Non-pigmented ciliary epithelial cell (primary cell): ENCODE results near the gene SYAP1.
"Not testable (repeated sequence)": the region's sequence is repeated elsewhere in the genome, so short reads cannot be mapped to it uniquely, and the experiment has no call there.

Experiments
- DNase-seq: peaks from one replicate; pipeline ENCODE4 v3.0.0-alpha.2; 2010; ENCODE audit warnings: low read depth

Gene SYAP1

DNA sequence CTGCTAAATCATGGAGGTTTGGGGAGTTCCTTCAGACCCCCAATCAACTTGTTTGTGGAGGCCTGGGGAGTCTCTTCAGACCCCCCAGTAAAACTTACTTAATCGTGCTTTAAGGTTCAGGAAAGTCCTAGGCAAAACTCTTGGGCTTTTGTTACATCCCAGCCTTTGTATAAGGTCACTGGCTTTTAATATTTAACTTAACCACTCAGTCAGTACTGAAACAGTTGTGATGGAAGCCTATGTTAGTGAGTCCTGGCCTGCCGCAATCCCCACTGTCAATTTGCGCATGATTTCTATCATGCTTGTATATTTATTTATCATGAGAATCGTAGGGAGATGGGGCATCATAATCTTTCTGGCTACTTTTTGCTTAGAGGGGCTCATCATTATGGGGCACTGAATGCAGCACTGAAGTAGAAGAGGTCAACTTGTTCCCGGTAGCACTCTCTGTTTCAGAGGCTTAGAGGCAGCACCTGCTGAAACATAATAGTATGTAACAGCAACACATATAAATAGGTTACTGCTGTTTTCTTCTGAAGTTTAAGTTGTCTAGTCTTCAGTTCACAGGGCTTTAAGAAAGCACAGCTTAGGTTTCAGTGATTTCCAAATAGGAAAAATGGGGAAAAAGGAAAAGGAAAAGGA is 7.1 kb downstream of the SYAP1 start:
- not testable (repeated sequence) for DNase-seq

DNA sequence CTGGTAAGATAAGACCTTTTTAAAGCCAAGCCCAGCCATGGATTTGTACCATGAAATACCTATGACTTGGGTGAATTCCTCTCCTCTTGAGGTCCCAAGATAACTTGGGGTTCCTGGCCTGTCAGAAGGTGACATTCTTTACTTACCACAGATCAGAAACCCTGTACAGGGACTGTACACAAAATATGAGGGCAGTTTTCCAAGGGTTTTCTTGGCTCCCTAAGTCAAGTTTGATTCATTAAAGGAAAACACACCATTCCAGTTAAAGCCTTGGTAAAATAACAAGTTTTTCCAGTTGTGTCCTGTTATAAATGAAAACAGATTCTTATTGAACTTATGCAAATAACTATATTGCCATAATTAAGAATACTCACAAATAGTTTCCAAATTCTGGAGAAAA is 8.2 kb downstream of the SYAP1 start:
- DNase-seq: no peak

DNA sequence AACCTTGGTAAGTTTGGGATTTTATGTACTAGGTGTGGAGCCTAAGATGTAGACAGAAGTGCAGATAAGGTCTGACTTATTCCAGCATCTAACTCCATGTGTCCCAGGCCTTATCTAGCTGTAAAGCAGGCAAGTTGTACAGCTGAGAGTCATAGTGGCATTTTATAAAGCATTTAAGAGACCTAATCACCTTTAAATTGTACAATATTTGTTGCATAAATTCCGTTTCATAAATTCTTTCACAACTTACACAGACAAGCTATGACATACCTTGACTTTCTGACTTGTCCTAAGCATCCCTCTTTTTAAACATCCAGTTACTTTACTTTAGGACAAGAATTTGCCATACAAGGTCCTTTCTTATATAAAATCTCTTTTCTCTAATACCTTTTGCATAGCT is 11.0 kb downstream of the SYAP1 start:
- DNase-seq: no peak

DNA sequence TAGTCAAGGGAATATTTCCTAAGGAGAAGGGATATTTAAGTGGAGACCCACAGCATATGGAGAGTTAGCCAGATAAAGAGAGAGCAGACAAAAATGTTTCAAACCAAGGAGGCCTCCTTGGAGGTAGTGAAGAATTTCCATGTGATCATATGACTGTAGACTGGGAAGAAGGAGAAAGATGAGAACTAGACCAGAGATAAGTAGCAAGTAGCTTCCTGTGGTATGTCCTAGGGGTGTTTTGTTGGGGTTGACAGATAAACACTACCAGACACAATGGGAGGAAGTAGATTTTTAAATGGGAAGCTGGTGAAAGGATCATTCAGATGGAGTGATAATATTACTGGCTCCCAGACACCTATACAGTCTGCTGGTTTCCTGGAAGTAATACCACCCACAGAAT is 13.6 kb downstream of the SYAP1 start:
- no peak for DNase-seq

DNA sequence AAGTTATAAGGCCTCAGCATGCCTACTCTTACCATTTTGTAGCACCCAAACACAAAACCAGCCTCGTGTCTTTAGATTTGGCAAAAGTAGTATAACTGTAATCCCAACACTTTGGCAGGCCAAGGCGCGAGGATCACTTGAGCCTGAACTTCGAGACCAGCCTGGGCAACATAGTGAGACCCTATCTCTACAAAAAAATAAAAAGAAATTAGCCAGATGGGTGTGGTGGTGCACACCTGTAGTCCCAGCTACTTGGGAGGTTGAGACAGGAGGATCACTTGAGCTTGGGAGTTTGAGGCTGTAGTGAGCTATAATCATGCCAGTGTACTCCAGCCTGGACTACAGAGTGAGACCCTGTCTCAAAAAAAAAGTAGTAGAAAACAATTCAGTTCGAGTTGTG is 17.6 kb downstream of the SYAP1 start:
- DNase-seq: no peak

DNA sequence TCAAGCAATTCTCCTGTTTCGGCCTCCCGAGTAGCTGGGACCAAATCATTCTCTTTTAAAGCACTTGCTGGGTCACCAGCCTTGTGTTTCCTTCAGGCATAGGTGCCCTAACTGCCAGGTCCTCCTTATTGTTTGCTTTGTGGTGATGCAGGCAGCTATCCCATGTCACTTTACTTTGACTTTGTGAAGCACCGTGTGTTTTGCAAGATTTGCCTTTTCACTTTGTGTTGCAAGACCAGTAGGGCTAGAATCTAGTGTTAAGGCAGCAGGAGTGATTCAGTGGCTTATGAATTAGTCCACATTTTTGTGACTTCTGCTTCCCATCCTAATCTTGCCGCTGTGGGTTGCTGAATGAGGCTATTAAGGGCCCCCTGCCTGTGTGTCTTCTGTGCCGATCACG is 20.2 kb downstream of the SYAP1 start:
- no peak for DNase-seq

DNA sequence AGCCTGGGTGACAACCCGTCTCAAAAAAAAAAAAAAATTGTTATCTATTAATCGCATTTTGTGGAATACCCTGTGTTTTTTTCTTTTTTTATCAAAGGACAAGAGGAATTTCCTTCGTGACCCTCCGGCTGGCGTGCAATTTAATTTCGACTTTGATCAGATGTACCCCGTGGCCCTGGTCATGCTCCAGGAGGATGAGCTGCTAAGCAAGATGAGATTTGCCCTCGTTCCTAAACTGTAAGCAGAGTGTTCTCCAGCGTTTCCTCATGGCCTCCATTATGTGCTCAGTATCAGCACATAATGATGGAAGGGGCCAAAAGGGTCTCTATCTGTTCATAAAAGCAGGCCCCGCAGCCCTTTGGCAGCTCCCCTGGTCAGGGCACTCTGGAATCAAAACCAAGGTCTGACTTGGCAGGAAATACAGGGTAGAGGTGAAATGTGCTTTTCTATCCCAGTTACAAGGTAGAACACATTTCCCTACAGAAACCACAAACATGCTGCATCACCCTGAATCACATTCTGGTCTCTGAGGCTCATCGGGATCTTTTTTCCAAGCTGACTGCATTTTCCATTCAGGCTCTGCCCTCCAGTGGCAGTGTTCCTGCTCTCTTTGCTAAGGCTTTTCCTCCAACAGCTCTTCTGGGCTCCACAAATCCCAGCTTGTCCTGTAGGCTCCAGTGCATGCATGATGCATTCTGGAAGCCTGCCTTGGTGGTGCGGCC is 24.4 kb downstream of the SYAP1 start:
- peak; percentile 52 for DNase-seq

DNA sequence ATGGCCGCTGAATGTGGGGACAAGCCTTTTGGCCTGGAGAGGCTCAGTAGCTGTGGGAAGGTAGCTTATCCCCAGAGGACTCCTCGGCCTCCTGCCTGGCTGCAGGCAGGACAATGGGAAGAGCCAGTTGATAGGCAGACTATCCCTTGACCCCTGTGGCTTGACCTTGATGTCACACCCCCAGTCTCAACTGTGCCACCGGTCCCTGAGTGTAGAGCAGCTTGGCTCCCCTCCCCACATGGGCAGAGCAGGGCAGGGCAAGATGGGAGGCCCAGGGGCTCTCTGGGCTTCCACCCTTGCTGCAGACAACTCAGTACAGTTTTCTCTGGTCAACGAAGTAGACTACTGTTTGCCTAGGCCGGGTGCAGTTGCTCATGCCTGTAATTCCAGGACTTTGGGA is 25.7 kb downstream of the SYAP1 start:
- no peak for DNase-seq

DNA sequence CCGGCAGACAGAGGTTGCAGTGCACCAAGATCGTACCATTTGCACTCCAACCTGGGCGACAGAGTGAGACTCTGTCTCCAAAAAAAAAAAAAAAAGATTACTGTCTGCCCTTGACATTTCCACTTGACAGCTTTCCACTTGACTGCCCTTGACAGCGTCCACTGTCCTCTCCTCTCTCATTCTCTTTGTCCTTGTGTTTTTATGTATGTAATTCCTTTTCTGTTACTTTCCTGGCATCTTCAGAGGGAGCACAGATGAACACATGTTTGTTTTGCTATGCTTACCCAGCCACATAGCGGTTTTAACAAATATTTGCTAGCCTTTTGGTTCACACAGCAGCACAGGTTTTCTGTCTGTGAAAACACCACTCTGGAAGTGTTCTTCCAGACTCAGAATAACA is 26.2 kb downstream of the SYAP1 start:
- DNase-seq: no peak

DNA sequence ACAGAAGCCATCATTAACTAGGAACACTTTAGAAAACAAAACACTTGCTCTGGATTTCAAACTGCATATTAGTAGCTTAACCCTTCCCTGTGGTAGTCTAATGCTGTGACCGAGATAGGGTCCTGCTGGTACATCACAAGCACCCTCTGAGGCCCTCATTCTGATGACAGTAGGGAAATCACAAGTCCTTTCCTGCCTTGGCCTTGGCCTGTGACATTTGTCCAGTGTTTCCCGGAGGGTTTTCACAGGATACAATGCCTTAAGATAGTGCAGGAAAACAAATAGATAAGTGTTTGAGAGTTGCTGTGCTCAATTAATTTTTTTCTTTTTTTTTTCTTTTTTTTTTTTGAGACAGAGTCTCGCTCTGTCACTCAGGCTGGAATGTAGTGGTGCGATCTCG is 29.0 kb downstream of the SYAP1 start:
- no peak for DNase-seq

DNA sequence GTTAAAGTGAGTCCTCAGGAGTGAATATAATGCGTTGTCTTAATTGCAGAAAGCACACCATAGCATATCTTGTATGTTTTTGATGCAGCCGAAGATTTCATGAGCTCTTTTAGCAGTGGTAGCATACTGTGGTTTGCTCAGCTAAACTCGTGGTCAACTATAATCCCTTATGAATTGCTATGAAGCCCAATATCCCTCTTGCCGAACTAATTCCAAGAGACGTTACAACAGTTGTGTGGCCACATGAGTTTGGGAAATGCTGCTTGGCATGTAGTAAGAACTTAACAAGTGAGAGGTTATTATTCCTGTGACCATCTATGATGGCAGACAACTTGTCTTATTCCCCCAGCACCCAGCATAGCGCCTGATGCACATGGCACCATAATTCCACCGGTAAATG is 30.7 kb downstream of the SYAP1 start:
- no peak for DNase-seq

DNA sequence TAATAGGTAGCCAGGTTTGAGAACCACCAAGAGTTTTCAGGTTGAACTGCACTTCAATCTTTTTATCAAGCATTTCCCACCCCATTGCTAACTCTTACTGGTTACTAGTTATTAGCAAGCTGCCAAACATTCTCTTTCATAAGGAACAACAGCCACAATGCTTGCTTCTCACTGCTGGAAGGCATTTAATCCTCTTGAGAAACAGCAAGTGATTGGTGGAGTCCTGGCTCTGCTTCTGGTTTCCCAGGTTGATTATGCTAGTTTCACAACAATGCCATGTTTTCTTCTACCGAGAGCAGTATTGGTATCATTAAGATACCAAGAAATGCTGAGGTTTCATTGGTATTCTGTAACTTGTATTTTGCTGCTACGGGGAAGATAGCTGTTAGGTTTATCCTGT is 34.6 kb downstream of the SYAP1 start:
- DNase-seq: no peak

DNA sequence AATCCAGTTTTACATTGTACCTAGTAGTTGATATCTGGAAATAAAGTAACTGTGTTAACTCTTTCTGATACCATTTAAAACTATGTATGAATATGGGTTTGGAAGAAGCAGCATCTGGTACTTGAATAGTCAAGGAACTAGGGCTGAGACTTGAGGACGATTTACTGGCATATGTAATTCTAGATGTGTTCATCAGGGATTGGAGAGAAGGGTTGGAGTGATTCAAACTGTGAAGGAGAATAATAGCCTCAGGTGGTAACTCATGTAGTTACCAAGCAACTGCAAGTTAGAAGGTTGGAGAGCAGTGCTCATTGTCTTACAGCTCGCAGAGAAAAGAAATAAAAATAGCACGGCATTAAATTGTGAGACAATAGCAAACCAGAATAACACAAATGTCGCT is 37.3 kb downstream of the SYAP1 start:
- DNase-seq: no peak

DNA sequence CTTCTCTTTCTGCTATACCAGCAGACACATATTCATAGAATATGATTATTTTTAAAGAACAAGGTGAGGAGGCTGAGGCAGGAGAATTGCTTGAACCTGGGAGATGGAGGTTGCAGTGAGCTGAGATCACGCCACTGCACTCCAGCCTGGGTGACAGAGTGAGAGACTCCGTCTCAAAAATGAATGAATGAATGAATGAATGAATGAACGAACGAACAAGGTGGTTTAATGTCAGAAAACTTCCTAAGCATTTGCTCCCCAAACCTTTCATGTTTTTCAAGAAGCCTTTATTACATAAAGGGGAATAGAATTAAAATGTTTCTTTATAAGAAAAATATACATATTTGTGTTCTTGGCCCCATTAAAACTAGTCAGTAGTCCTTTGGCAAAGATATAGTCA is 42.1 kb downstream of the SYAP1 start:
- not testable (repeated sequence) for DNase-seq

DNA sequence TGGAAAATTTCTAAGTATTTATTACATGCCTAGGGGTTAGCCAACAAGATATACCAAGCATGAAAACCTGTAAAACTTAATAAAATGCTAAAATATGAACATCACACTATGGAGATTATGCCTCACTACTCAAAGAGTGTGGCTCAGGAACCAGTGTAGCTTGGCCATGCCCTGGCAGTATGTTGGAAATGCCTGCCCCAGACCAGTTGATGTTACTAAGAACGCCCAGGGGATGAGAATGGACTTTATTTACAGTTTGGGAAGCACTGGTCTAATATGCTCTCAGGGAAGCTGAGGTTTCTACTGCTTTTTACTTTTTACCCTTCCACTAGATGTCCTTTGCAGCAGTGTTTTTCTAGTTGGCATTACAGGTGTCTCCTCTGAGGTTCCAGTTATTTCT is 43.2 kb downstream of the SYAP1 start:
- DNase-seq: no peak

DNA sequence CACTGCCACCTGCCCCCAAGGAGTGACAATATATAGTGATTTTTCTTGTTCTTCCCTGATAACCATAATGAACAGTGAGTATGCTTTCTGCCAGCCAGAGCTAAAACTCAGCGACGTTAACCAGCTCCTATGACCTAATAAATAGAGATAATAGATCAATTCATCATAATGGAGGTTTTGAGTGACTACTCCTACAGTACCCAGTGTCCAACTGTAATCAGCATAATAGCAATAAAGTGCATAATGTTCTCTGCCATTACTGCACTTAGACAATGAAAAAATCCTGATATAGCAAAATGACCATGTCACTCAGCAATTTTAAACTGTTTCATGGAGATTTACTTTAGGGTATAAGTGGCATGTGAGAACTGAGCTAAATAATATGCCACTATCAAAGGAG is 46.2 kb downstream of the SYAP1 start:
- no peak for DNase-seq

DNA sequence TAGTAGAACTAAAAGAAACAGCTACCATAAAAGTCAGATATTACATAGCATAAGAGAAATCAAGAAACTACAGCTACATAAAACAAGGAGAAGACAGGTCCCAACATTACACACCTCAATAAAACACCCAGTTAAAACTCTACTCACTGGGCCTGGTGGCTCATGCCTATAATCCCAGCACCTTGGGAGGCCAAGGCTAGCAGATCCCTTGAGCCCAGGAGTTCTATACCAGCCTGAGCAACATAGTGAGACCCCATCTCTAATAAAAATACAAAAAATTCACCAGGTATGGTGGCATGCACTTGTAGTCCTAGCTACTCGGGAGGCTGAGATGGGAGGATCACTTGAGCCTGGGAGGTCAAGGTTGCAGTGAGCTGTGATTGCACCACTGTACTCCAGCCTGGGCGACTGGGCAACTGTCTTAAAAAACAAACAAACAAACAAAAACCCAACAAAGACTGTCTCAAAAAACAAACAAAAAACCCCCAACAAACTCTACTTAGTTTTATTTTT is 51.6 kb downstream of the SYAP1 start:
- no peak for DNase-seq

DNA sequence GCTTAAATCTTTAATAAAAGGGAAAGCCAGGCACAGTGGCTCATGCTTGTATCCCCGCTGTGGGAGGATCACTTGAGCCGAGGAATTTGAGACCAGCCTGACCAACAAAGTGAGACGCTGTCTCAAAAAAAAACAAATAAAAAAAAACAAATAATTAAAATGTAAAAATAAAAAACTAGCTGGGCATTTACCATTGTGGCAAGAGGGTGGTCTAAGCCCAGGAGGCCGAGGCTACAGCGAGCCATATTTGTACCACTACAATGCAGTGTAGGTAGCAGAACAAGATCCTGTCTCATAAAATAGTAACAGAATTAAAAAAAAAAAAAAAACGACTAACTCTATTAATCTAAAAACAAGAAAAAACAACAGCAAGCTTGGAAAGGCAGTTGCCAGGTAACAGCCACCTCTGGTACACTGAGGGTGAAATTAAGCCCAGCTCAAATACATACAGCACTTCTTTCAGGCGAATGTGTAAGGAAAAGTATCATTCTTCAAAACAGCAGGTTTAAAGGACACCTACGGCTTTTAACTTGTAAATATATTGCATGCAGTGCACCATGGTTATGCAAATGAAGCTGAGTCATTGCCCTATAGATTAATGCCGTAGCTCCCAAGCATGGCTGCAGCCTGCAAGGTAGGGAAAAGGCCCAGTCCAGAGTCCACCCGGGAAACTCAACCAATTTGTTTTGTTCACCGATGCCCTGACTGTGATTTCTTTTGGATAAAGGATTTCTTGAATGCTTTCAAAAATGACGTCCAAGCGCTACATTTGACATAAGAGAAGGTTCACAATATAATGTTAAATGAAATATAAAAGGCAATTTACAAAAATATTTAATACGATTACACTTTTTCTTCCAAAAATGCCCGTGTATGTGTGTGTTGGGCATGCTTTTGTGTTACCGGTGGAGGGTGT is 52.3 kb downstream of the SYAP1 start:
- peak; percentile 31 for DNase-seq

DNA sequence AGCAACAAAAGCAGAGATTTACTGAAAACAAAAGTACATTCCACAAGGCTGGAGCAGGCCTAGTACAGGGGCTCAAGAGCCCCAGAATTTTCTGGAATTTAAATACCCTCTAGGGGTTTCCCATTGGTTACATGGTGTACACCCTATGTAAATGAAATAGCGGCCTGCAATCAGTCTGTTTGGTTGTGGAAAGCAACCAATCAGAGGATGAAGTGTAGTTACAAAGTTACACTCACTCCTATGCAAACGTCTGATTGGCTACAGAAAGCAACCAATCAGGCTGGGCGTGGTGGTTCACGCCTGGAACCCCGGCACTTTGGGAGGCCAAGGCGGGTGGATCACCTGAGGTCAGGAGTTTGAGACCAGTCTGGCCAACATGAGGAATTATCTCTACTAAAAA is 53.0 kb downstream of the SYAP1 start:
- no peak for DNase-seq

DNA sequence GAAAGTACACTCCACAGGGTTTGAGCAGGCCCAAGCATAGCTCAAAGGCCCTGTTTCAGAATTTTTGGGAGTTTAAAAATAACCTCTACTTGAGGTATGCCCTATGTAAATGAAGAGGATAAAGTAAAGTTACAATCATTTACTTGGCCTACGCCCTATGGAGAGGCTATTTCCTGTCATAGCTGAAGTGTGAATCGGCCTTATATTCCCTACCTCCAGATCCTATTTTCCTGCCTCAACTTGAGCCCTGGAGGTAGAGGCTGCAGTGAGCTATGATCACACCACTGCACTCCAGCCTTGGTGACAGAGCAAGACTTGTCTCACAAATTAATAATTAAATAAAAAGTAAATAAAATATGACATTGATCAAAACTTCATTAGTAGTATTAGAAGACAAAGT is 55.3 kb downstream of the SYAP1 start:
- DNase-seq: no peak

DNA sequence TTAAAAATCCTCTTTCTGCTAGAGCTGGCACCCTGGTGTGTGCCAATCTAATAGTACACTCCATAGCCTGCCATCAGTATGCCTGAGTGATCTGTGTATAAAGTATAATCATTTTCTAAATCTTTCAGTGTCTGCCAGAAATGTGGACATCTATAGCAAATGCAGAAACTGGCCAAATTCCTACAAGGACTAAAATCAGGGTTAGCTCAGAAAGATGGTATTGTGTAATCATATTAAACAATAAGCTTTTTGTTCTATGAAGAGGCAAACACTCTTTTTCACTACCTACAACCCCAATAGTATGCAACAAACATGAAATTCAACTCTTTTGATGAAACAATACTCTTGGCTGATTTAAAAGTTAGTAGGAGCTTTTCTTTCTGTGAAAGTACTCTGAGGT is 59.1 kb downstream of the SYAP1 start:
- no peak for DNase-seq

DNA sequence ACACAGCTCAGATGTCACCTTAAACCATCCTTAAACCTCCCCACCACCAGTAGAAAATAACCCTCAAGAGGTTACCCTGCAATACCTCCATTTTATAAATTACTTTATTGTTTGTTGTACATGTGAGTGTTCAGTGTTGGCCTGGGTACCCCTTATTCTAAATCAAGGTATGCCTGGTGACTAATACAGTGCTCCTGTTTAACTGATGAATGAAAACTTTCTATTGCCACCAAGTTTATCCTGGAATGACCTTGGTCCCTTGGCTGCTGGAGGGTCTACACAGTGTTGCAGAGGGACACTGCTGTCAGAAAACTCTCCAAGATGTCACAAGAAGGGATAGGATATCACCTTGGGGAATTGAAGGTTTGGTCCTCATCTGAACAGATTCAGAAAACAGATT is 59.6 kb downstream of the SYAP1 start:
- DNase-seq: no peak

DNA sequence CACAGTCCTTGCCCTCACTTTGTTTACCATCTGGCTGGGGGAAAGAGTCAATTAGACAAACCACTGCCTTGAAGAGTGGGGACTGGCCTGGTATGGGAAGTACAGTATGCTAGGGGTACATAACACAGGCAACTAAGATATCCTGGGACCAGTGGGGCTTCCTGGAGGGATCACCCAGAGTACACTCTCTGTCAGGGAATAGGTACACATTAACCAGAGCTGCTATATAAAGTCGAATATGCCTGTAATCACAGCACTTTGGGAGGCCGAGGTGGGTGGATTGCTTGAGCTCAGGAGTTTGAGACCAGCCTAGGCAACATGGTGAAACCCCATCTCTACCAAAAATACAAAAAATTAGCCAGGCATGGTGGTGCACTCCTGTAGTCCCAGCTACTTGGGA is 60.4 kb downstream of the SYAP1 start:
- not testable (repeated sequence) for DNase-seq
